HEK293T (cell line): ENCODE data around the gene SCAF1.

Experiments used
- CTCF ChIA-PET: fragments of 350-600 bp; formaldehyde crosslinking; extraction: SDS; loops from one replicate; lab custom pipeline; 2021; ENCODE audit warnings: antibody characterized with exemption, inconsistent platforms; lab: Yijun Ruan, JAX
- POLR2A ChIA-PET: fragments of 350-600 bp; formaldehyde crosslinking; extraction: SDS; loops from one replicate; lab custom pipeline; 2020; ENCODE audit warnings: antibody characterized with exemption, inconsistent platforms; lab: Yijun Ruan, JAX
- DNase-seq: peaks from one replicate; pipeline ENCODE4 v3.0.0; 2012; ENCODE audit warnings: mixed read lengths; ENCODE audit errors: extremely low spot score
- ARNT ChIP-seq: fragments of 450-650 bp; IDR thresholded peaks from 2 replicates; pipeline ENCODE4 v1.6.1; 2017; ENCODE audit warnings: mild to moderate bottlenecking
- BHLHE40 ChIP-seq: fragments of 450-650 bp; IDR thresholded peaks from 2 replicates; pipeline ENCODE4 v1.6.1; 2016; ENCODE audit warnings: mild to moderate bottlenecking, moderate library complexity, borderline replicate concordance
- CTBP1 ChIP-seq: fragments of 450-650 bp; IDR thresholded peaks from 2 replicates; pipeline ENCODE4 v1.6.1; 2016; ENCODE audit warnings: borderline replicate concordance
- ELF4 ChIP-seq: fragments of 450-650 bp; IDR thresholded peaks from 2 replicates; pipeline ENCODE4 v1.6.1; 2017; ENCODE audit warnings: antibody characterized with exemption
- FOXA1 ChIP-seq: fragments of 450-650 bp; IDR thresholded peaks from 2 replicates; pipeline ENCODE4 v1.6.1; 2016; ENCODE audit warnings: mild to moderate bottlenecking
- FOXK2 ChIP-seq: fragments of 450-650 bp; IDR thresholded peaks from 2 replicates; pipeline ENCODE4 v1.6.1; 2016; ENCODE audit warnings: mild to moderate bottlenecking
- FOXM1 ChIP-seq: fragments of 450-650 bp; IDR thresholded peaks from 2 replicates; pipeline ENCODE4 v1.6.1; 2017; ENCODE audit warnings: mild to moderate bottlenecking, borderline replicate concordance
- HDGF ChIP-seq: fragments of 450-650 bp; IDR thresholded peaks from 2 replicates; pipeline ENCODE4 v1.6.1; 2017; ENCODE audit warnings: antibody characterized with exemption, borderline replicate concordance
- L3MBTL2 ChIP-seq: fragments of 450-650 bp; conservative IDR thresholded peaks from 2 replicates; pipeline ENCODE4 v1.6.1; 2016; ENCODE audit warnings: mild to moderate bottlenecking
- LEF1 ChIP-seq: fragments of 450-650 bp; IDR thresholded peaks from 2 replicates; pipeline ENCODE4 v1.6.1; 2017; ENCODE audit warnings: mild to moderate bottlenecking, borderline replicate concordance
- NFRKB ChIP-seq: fragments of 450-650 bp; IDR thresholded peaks from 2 replicates; pipeline ENCODE4 v1.6.1; 2016; ENCODE audit warnings: mild to moderate bottlenecking, moderate library complexity
- SP1 ChIP-seq: fragments of 450-650 bp; IDR thresholded peaks from 2 replicates; pipeline ENCODE4 v1.6.1; 2017
- SUZ12 ChIP-seq: fragments of 450-650 bp; IDR thresholded peaks from 2 replicates; pipeline ENCODE4 v1.6.1; 2016; ENCODE audit warnings: mild to moderate bottlenecking
- TARDBP ChIP-seq: fragments of 450-650 bp; IDR thresholded peaks from 2 replicates; pipeline ENCODE4 v1.6.1; 2016
- ZNF384 ChIP-seq: fragments of 450-650 bp; IDR thresholded peaks from 2 replicates; pipeline ENCODE4 v1.6.1; 2016
- TF ChIP-seq, protein P1 (sequence below): fragments of 450-650 bp; IDR thresholded peaks from 2 replicates; pipeline ENCODE4 v1.6.1; 2016

SCAF1 gene

GRCh38 chr19:49686503-49687088 is 44.6 kb downstream of the SCAF1 start:
- TF ChIP-seq LEF1 (no peak), FOXA1 (no peak), ARNT (no peak), SP1 (no peak), HDGF (no peak), CTBP1 (no peak), BHLHE40 (no peak), NFRKB (no peak), SUZ12 (no peak)
- TF ChIP-seq, protein P1, sequence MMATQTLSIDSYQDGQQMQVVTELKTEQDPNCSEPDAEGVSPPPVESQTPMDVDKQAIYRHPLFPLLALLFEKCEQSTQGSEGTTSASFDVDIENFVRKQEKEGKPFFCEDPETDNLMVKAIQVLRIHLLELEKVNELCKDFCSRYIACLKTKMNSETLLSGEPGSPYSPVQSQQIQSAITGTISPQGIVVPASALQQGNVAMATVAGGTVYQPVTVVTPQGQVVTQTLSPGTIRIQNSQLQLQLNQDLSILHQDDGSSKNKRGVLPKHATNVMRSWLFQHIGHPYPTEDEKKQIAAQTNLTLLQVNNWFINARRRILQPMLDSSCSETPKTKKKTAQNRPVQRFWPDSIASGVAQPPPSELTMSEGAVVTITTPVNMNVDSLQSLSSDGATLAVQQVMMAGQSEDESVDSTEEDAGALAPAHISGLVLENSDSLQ, result no peak
- CTCF ChIA-PET, result interaction anchor here (0.6 kb wide), 1 partner anchor 63 kb away, joined by 9 read pairs; no protein-coding TSS in a partner anchor
- POLR2A ChIA-PET, result no interaction called here
- no peak for DNase-seq

- CTCF ChIA-PET, result interaction anchor here (0.6 kb wide), 1 partner anchor 62 kb away, joined by 9 read pairs; no protein-coding TSS in a partner anchor
- DNase-seq, result no peak
- POLR2A ChIA-PET, result no interaction called here
These were observed 45.1 kb downstream of the SCAF1 start for GRCh38 chr19:49687150-49687549.

DNA sequence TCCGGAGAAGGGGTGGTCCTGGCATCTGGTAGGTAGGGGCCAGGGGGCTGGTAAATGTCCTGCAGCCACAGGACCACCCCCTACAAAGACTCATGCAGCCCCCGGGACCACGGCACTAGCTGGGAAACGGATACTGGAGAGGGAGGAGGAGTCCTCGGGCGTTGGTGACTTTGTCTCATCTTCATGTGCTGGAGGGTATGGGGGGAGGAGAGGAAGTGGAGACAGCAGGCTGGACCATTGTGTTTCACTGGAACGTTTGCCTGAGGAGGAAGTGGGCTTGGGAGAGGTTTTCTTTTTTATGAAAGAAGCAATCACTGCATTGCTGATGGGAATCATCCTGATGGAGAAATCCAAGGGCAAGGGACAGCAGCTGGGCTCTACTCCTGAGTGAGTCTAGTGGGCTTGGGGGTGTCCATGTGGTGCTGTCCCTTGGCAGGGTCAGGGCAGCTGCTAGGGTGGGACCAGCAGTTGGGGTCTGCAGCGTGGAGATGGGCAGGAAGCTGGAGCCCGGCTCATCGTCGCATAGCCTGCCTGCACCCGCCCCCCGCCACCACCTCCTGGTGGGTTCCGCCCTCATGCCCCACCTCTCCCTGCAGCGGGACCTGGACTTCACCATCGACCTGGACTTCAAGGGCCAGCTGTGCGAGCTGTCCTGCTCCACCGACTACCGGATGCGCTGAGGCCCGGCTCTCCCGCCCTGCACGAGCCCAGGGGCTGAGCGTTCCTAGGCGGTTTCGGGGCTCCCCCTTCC is 45.7 kb downstream of the SCAF1 start:
- DNase-seq, result no peak
- POLR2A ChIA-PET, result no interaction called here
- CTCF ChIA-PET, result no interaction called here
- no peak for TF ChIP-seq BHLHE40
- no peak for TF ChIP-seq CTBP1
- TF ChIP-seq FOXM1, result no peak

More at GRCh38 chr19:49687150-49687549, 45.1 kb downstream of the SCAF1 start:
- no peak for TF ChIP-seq SP1
- TF ChIP-seq ZNF384, result no peak
- TF ChIP-seq ARNT, result no peak
- no peak for TF ChIP-seq LEF1
- TF ChIP-seq, protein P1, result no peak
- no peak for TF ChIP-seq BHLHE40
- TF ChIP-seq FOXA1, result no peak
- no peak for TF ChIP-seq ELF4

- ChIA-PET POLR2A (interaction anchor here (1.0 kb wide), 1 partner anchor 29 kb away, joined by 4 read pairs; no protein-coding TSS in a partner anchor), CTCF (interaction anchor here (0.6 kb wide), 1 partner anchor 9 kb away, joined by 3 read pairs; no protein-coding TSS in a partner anchor)
- no peak for TF ChIP-seq TARDBP
- TF ChIP-seq CTBP1, result no peak
- TF ChIP-seq FOXK2, result no peak
- TF ChIP-seq, protein P1, result no peak
- no peak for TF ChIP-seq SP1
- TF ChIP-seq ARNT, result no peak
- TF ChIP-seq HDGF, result no peak
- no peak for TF ChIP-seq FOXM1
- no peak for TF ChIP-seq SUZ12
- TF ChIP-seq FOXA1, result no peak
- no peak for TF ChIP-seq LEF1
- DNase-seq, result no peak
These were observed 46.6 kb downstream of the SCAF1 start for GRCh38 chr19:49688531-49689132.

GRCh38 chr19:49689133-49690078 is 47.4 kb downstream of the SCAF1 start, which contains the start of gene ADM5:
Gene ADM5 (plus strand): TSS chr19:49689594. CDS start chr19:49689838, 244 bp downstream.
- DNase-seq, result no peak
- POLR2A ChIA-PET, result interaction anchor here (1.0 kb wide), 1 partner anchor 28 kb away, joined by 4 read pairs; no protein-coding TSS in a partner anchor
- TF ChIP-seq BHLHE40 (no peak), NFRKB (no peak), ZNF384 (no peak), TARDBP (no peak), L3MBTL2 (no peak), LEF1 (no peak), FOXM1 (no peak), FOXA1 (no peak), ARNT (no peak), CTBP1 (no peak), ELF4 (no peak), SP1 (no peak), HDGF (no peak)
- TF ChIP-seq, protein P1, result no peak
- CTCF ChIA-PET, result interaction anchor here (0.7 kb wide), 1 partner anchor 14 kb away, joined by 4 read pairs; no protein-coding TSS in a partner anchor
